Testis (tissue), 3 donors: Measurements from ENCODE around the gene OR10A7. TPM values are rescaled to one million over a fixed set of nuclear protein-coding genes. Genes with fewer than 3 reads are reported as not detected.

ENCODE experiments used
- DNase-seq: peaks from one replicate; pipeline ENCODE4 v3.0.0-alpha.2; 2019
- H3K27ac ChIP-seq, 2 donors: fragments of 200-600 bp; sonication (generic); one replicate each; pipeline ENCODE4 v1.5.1; 2019
- H3K27me3 ChIP-seq: fragments of 200-600 bp; sonication (generic); one replicate; pipeline ENCODE4 v1.5.1; 2019
- H3K36me3 ChIP-seq: fragments of 200-600 bp; sonication (generic); one replicate; pipeline ENCODE4 v1.5.1; 2017; ENCODE audit warnings: low read depth; ENCODE audit errors: missing control alignments
- H3K4me1 ChIP-seq: fragments of 200-600 bp; sonication (generic); one replicate; pipeline ENCODE4 v1.5.1; 2019
- H3K4me3 ChIP-seq, 2 donors: fragments of 200-600 bp; sonication (generic); one replicate each; pipeline ENCODE4 v1.5.1; 2017 to 2019
- H3K9me3 ChIP-seq: fragments of 200-600 bp; sonication (generic); one replicate; pipeline ENCODE4 v1.5.1; 2017
- POLR2A ChIP-seq: fragments of 450-650 bp; IDR thresholded peaks from one replicate; pipeline ENCODE4 v1.6.1; 2017; ENCODE audit warnings: antibody characterized with exemption, mild to moderate bottlenecking, moderate library complexity
- WGBS, 2 donors: methylation state at CpG; one replicate each; pipeline ENCODE4 v1.1.5; 2018; 5-methylcytosine and 5-hydroxymethylcytosine counted together
- intact Hi-C: fragments of 100-400 bp; cut with DNase I; formaldehyde crosslinking; loops from one replicate; pipeline ENCODE4 v1.15.1; 2023; ENCODE audit warnings: low total_unique reads
- polyA plus RNA-seq: library from polyadenylated mRNA; stranded (reverse); fragments of 350-450 nt; fragmentation: Illumina TruSeq; extraction: RNeasy Lipid Tissue Mini Kit (QIAGEN cat#74804); gene quantifications from one replicate; pipeline ENCODE4 v1.2.3, GENCODE V29; 2014; ENCODE audit warnings: low read depth, low replicate concordance; ENCODE audit not compliant: insufficient read depth
- total RNA-seq, 2 donors: library from RNA; depleted of rRNA; stranded (reverse); fragments of >200 nt; gene quantifications; one replicate each; pipeline ENCODE4 v1.2.3, GENCODE V29; 2016
- TF ChIP-seq, protein P1 (sequence below), 3 experiments: fragments of 450-650 bp in 2 of 3; fragments of 200-600 bp in 1 of 3; sonication (generic) in 1 of 3; IDR thresholded peaks; one replicate each; pipeline ENCODE4 v1.5.1; 2016 to 2019; ENCODE audit warnings: antibody characterized with exemption in 3 of 3, mild to moderate bottlenecking in 2 of 3, moderate library complexity in 1 of 3

OR10A7 gene
- total and polyA plus RNA-seq, 3 donors from 2014 or later = not detected

DNA sequence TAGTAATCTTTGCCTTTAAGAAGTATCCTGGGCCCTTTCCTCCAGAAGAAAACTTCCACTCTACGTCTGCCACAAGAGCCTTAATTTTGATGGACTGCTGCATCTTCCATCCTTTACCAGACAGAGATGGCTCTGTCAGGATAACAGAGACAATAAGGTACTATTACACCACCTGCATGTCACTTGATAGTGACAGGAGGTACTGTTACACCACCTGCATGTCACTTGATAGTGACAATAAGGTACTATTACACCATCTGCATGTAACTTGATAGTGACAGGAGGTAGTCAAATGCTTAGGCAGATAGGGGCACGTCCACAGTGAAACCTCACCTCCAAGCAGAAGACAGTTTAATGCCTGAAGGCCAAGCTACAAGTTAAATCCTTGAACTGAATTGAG lies 37.5 kb downstream of the OR10A7 start:
- Histone ChIP-seq H3K27ac (no peak overlapping the region), H3K4me3 (no peak overlapping the region), H3K9me3 (no peaks in the 10 kb centered on the region), H3K4me1 (no peaks in the 10 kb centered on the region), H3K27me3 (no peaks in the 10 kb centered on the region), H3K36me3 (no peaks in the 10 kb centered on the region)
- TF ChIP-seq, protein P1, sequence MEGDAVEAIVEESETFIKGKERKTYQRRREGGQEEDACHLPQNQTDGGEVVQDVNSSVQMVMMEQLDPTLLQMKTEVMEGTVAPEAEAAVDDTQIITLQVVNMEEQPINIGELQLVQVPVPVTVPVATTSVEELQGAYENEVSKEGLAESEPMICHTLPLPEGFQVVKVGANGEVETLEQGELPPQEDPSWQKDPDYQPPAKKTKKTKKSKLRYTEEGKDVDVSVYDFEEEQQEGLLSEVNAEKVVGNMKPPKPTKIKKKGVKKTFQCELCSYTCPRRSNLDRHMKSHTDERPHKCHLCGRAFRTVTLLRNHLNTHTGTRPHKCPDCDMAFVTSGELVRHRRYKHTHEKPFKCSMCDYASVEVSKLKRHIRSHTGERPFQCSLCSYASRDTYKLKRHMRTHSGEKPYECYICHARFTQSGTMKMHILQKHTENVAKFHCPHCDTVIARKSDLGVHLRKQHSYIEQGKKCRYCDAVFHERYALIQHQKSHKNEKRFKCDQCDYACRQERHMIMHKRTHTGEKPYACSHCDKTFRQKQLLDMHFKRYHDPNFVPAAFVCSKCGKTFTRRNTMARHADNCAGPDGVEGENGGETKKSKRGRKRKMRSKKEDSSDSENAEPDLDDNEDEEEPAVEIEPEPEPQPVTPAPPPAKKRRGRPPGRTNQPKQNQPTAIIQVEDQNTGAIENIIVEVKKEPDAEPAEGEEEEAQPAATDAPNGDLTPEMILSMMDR (IDR thresholded peaks at IDR 0.05) = no peak
- TF ChIP-seq POLR2A = no peak
- no peak for DNase-seq
- intact Hi-C loops = no loop called here
- 73 to 75% methylated on average over 2 of the region's 2 CpGs for WGBS, 2 donors

Other genes with a start within 250 kb of the OR10A7 start
- gene TESPA1, start 236.3 kb upstream of the OR10A7 start, total RNA-seq = under 1 TPM; 0.79 to 0.87 TPM
- gene TESPA1, start 236.3 kb upstream of the OR10A7 start, polyA plus RNA-seq = 1.7 TPM
- under 1 TPM in 1 of 2 donors, not detected in 1; 0.31 TPM for gene NEUROD4, start 201.1 kb upstream of the OR10A7 start, total RNA-seq
- gene NEUROD4, start 201.1 kb upstream of the OR10A7 start, polyA plus RNA-seq = 0.09 TPM
- gene OR9K2, start 94.6 kb upstream of the OR10A7 start, total RNA-seq = under 1 TPM; 0.31 to 0.39 TPM
- not detected for gene OR9K2, start 94.6 kb upstream of the OR10A7 start, polyA plus RNA-seq
- gene OR6C74, start 23.6 kb downstream of the OR10A7 start, total RNA-seq = not detected
- gene OR6C74, start 23.6 kb downstream of the OR10A7 start, polyA plus RNA-seq = not detected
- gene OR6C6, start 75.5 kb downstream of the OR10A7 start, total RNA-seq = not detected
- gene OR6C6, start 75.5 kb downstream of the OR10A7 start, polyA plus RNA-seq = not detected
- not detected for gene OR6C1, start 93.3 kb downstream of the OR10A7 start, total RNA-seq
- gene OR6C1, start 93.3 kb downstream of the OR10A7 start, polyA plus RNA-seq = not detected
- gene OR6C3, start 109.7 kb downstream of the OR10A7 start, total RNA-seq = under 1 TPM in 1 of 2 donors, not detected in 1; 0.55 TPM
- not detected for gene OR6C3, start 109.7 kb downstream of the OR10A7 start, polyA plus RNA-seq
- gene OR6C75, start 141.9 kb downstream of the OR10A7 start, total RNA-seq = under 1 TPM; 0.12 to 0.87 TPM
- not detected for gene OR6C75, start 141.9 kb downstream of the OR10A7 start, polyA plus RNA-seq
- not detected for gene OR6C65, start 179.5 kb downstream of the OR10A7 start, total RNA-seq
- gene OR6C65, start 179.5 kb downstream of the OR10A7 start, polyA plus RNA-seq = not detected
- not detected for gene OR6C76, start 205.2 kb downstream of the OR10A7 start, total RNA-seq
- not detected for gene OR6C76, start 205.2 kb downstream of the OR10A7 start, polyA plus RNA-seq
- under 1 TPM in 1 of 2 donors, not detected in 1; 0.12 TPM for gene OR6C2, start 223.1 kb downstream of the OR10A7 start, total RNA-seq
- not detected for gene OR6C2, start 223.1 kb downstream of the OR10A7 start, polyA plus RNA-seq
- gene OR6C70, start 249.1 kb downstream of the OR10A7 start, total RNA-seq = not detected
- gene OR6C70, start 249.1 kb downstream of the OR10A7 start, polyA plus RNA-seq = not detected